ENCODE results near the gene ADARB1.
A peak's percentile ranks its signal among the peaks of the same experiment; 100 is the strongest.

GRCh38 chr21:45076245-45076711, 1.9 kb downstream of the ADARB1 start:
- TF ChIP-seq CTCF (conservative IDR thresholded peaks at IDR 0.05; ENCODE audit: low read depth in 2 of 2) (no peak), ETS1 (IDR thresholded peaks at IDR 0.05) (no peak), JUNB (IDR thresholded peaks at IDR 0.05; ENCODE audit: unreplicated experiment) (no peak), EZH2phosphoT487 (IDR thresholded peaks at IDR 0.05; ENCODE audit: unreplicated experiment) (no peak), EZH2 (IDR thresholded peaks at IDR 0.05; ENCODE audit: low read depth, unreplicated experiment) (peak; percentile 0), ZNF114 (CRISPR knock-in tag; IDR thresholded peaks at IDR 0.05) (no peak), POLR2AphosphoS5 (IDR thresholded peaks at IDR 0.05; ENCODE audit: low read depth) (no peak), STAT1 (IDR thresholded peaks at IDR 0.05; ENCODE audit: unreplicated experiment) (no peak), CREB1 (CRISPR knock-in tag; IDR thresholded peaks at IDR 0.05; ENCODE audit: low read depth) (no peak), ZNF331 (CRISPR knock-in tag; IDR thresholded peaks at IDR 0.05; ENCODE audit: low read depth) (no peak)
- TF ChIP-seq, protein P1, sequence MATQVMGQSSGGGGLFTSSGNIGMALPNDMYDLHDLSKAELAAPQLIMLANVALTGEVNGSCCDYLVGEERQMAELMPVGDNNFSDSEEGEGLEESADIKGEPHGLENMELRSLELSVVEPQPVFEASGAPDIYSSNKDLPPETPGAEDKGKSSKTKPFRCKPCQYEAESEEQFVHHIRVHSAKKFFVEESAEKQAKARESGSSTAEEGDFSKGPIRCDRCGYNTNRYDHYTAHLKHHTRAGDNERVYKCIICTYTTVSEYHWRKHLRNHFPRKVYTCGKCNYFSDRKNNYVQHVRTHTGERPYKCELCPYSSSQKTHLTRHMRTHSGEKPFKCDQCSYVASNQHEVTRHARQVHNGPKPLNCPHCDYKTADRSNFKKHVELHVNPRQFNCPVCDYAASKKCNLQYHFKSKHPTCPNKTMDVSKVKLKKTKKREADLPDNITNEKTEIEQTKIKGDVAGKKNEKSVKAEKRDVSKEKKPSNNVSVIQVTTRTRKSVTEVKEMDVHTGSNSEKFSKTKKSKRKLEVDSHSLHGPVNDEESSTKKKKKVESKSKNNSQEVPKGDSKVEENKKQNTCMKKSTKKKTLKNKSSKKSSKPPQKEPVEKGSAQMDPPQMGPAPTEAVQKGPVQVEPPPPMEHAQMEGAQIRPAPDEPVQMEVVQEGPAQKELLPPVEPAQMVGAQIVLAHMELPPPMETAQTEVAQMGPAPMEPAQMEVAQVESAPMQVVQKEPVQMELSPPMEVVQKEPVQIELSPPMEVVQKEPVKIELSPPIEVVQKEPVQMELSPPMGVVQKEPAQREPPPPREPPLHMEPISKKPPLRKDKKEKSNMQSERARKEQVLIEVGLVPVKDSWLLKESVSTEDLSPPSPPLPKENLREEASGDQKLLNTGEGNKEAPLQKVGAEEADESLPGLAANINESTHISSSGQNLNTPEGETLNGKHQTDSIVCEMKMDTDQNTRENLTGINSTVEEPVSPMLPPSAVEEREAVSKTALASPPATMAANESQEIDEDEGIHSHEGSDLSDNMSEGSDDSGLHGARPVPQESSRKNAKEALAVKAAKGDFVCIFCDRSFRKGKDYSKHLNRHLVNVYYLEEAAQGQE (IDR thresholded peaks at IDR 0.05; ENCODE audit: unreplicated experiment) = no peak
